Breast epithelium (tissue), 4 donors: Measurements from ENCODE around the gene ELK4. TPM values are rescaled to one million over a fixed set of nuclear protein-coding genes. Genes with fewer than 3 reads are reported as not detected.

Experiments used
- DNase-seq, 2 donors: peaks; one replicate each; pipeline ENCODE4 v3.0.0-alpha.2; 2019; ENCODE audit warnings: low spot score in 2 of 2
- H3K27ac ChIP-seq, 2 donors: fragments of 200-600 bp; sonication (generic) in 1 of 2; one replicate each; pipeline ENCODE4 v1.5.1; 2016 to 2019; ENCODE audit warnings: mild to moderate bottlenecking in 1 of 2
- H3K27me3 ChIP-seq, 2 donors: fragments of 200-600 bp; sonication (generic) in 1 of 2; one replicate each; pipeline versions ENCODE4 v1.5.1 to v1.6.0; 2017 to 2019; ENCODE audit warnings: control low read depth in 1 of 2, mild to moderate bottlenecking in 1 of 2
- H3K36me3 ChIP-seq: fragments of 200-600 bp; one replicate; pipeline ENCODE4 v1.5.1; 2019
- H3K4me1 ChIP-seq, 2 donors: fragments of 200-600 bp; sonication (generic); one replicate each; pipeline ENCODE4 v1.5.1; 2016 to 2019; ENCODE audit warnings: control low read depth in 1 of 2
- H3K4me3 ChIP-seq, 3 donors: fragments of 200-600 bp; sonication (generic); 1 replicate in 2 of 3; 2 replicates in 1 of 3; pipeline ENCODE4 v1.5.1; 2016 to 2019; ENCODE audit warnings: mild to moderate bottlenecking in 3 of 3, moderate library complexity in 2 of 3
- H3K9me3 ChIP-seq, 2 donors: fragments of 200-600 bp; sonication (generic) in 1 of 2; one replicate each; pipeline ENCODE4 v1.5.1; 2016 to 2019; ENCODE audit warnings: control low read depth in 1 of 2
- POLR2A ChIP-seq: fragments of 450-650 bp; IDR thresholded peaks from one replicate; pipeline ENCODE4 v1.6.1; 2016; ENCODE audit warnings: antibody characterized with exemption, mild to moderate bottlenecking, moderate library complexity
- POLR2AphosphoS5 ChIP-seq, 3 donors: sonication (generic); formaldehyde crosslinking; IDR thresholded peaks; one replicate each; pipeline ENCODE4 v1.6.1; 2017; ENCODE audit warnings: antibody characterized with exemption in 3 of 3
- intact Hi-C: fragments of 100-400 bp; cut with DNase I; formaldehyde crosslinking; loops from one replicate; pipeline ENCODE4 v1.15.1; 2023; ENCODE audit warnings: low total_unique reads
- total RNA-seq, 3 donors: library from RNA; depleted of rRNA; stranded (reverse); fragments of >200 nt; gene quantifications; one replicate each; pipeline ENCODE4 v1.1.0, GENCODE V29; 2016
- TF ChIP-seq, protein P1 (sequence below), 3 donors: fragments of 450-650 bp; IDR thresholded peaks; one replicate each; pipeline ENCODE4 v1.5.1; 2016 to 2017; ENCODE audit warnings: antibody characterized with exemption in 3 of 3, mild to moderate bottlenecking in 3 of 3, moderate library complexity in 3 of 3

ELK4 gene
- total RNA-seq, 3 donors from 2014 or later = 22.6 to 32.5 (median 26.5) TPM

DNA sequence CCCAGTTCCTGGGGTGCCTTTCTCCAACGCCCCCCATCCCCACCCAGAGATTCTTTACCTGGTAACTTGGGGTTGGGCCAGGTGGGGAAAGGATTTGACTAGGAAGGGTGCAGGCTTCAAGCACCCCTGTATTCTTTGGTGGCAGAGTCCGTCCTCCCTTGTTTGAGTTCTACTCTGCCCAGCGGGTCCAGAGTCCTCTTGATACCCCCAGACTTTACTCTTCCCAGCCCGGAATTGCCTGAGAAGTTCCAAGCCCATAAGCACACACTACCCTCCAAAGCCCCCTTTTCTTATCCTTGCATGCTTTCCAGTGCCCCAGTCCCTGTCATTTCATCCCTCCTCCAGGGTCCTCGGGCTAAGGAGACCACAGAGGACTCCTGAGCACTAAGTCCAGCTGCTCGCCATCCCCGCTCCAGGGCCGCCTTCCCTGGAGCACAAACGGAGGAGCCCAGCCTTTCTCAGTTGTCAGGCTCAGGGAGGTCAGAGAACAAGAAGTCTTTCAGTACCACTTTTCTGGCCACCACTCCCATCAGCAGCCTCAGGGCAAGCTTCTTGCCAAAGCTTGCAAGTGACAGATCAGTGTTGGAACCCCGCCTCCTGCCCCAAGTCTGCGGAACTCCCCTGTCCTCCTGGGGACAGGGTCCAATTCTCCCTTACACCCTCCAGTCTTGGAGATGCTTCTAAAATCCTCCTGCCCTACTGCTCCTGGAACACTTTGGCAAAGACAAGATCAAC is 36.3 kb upstream of the ELK4 start:
- TF ChIP-seq, protein P1, sequence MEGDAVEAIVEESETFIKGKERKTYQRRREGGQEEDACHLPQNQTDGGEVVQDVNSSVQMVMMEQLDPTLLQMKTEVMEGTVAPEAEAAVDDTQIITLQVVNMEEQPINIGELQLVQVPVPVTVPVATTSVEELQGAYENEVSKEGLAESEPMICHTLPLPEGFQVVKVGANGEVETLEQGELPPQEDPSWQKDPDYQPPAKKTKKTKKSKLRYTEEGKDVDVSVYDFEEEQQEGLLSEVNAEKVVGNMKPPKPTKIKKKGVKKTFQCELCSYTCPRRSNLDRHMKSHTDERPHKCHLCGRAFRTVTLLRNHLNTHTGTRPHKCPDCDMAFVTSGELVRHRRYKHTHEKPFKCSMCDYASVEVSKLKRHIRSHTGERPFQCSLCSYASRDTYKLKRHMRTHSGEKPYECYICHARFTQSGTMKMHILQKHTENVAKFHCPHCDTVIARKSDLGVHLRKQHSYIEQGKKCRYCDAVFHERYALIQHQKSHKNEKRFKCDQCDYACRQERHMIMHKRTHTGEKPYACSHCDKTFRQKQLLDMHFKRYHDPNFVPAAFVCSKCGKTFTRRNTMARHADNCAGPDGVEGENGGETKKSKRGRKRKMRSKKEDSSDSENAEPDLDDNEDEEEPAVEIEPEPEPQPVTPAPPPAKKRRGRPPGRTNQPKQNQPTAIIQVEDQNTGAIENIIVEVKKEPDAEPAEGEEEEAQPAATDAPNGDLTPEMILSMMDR (IDR thresholded peaks at IDR 0.05) = no peak
- TF ChIP-seq POLR2A (no peak), POLR2AphosphoS5 (IDR thresholded peaks at IDR 0.05) (no peak)
- no peaks in the 10 kb centered on the region for H3K9me3 ChIP-seq
- no peaks in the 10 kb centered on the region for H3K27me3 ChIP-seq
- intact Hi-C loops = no loop called here
- no peak overlapping the region for H3K4me3 ChIP-seq
- no peak overlapping the region for H3K27ac ChIP-seq
- no peaks in the 10 kb centered on the region for H3K36me3 ChIP-seq
- peaks cover 3 to 14% of the 10 kb centered on the region in 2 donors for H3K4me1 ChIP-seq
- DNase-seq = peak in 1 of 2 donors; percentile 63

GRCh38 chr1:205666372-205667166 is 34.8 kb upstream of the ELK4 start:
- Histone ChIP-seq H3K27me3 (no peaks in the 10 kb centered on the region), H3K9me3 (no peaks in the 10 kb centered on the region), H3K27ac (no peak overlapping the region), H3K36me3 (no peaks in the 10 kb centered on the region), H3K4me1 (peaks cover 3 to 14% of the 10 kb centered on the region in 2 donors), H3K4me3 (no peak overlapping the region)
- intact Hi-C loops = no loop called here
- TF ChIP-seq POLR2A = no peak
- TF ChIP-seq, protein P1 (IDR thresholded peaks at IDR 0.05) = no peak
- no peak for TF ChIP-seq POLR2AphosphoS5 (IDR thresholded peaks at IDR 0.05)
- DNase-seq = no peak

- intact Hi-C loops = no loop called here
- Histone ChIP-seq H3K4me3 (no peak overlapping the region), H3K4me1 (peaks cover 3 to 14% of the 10 kb centered on the region in 2 donors), H3K27me3 (no peaks in the 10 kb centered on the region), H3K36me3 (no peaks in the 10 kb centered on the region), H3K27ac (peak overlapping the region; percentile 15 to 78), H3K9me3 (no peaks in the 10 kb centered on the region)
- no peak for DNase-seq
- no peak for TF ChIP-seq POLR2AphosphoS5 (IDR thresholded peaks at IDR 0.05)
- TF ChIP-seq, protein P1 (IDR thresholded peaks at IDR 0.05) = no peak
- no peak for TF ChIP-seq POLR2A
Observed at GRCh38 chr1:205665201-205666045, 33.6 kb upstream of the ELK4 start.

DNA sequence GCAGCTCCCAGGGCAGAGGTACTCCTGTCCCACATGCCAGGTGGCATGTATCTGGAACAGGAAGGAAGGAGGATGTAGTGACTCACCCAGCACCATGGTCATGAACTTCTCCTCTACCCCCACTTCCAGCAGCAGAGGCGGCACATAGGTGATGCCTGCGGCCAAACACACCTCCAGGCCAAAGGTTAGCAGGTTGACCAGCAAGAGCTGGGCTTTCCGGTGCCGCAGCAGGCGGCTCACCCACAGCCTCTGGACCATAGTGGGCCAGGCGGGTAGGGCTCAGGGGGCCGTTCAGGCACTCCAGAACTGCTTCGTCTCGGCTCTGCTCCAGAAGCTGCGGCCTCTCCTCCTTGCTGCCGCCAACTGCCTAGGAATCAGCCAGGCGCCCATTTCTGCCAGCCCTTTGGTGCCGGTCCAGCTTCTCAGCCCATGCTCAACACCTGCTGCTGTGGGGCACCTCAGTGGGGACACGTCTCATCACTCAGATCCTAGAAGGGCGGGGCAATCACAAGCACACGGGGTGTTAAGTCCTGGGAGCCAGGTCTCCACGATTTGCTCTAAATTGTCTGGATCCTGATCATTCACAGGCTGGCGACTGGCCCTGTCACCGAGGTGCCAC is 32.7 kb upstream of the ELK4 start:
- no peaks in the 10 kb centered on the region for H3K27me3 ChIP-seq
- peaks cover 3 to 14% of the 10 kb centered on the region in 2 donors for H3K4me1 ChIP-seq
- TF ChIP-seq POLR2A = no peak
- no peak for TF ChIP-seq POLR2AphosphoS5 (IDR thresholded peaks at IDR 0.05)
- TF ChIP-seq, protein P1 (IDR thresholded peaks at IDR 0.05) = no peak
- H3K4me3 ChIP-seq = peak overlapping the region in 2 of 3 donors; percentile 1 to 51
- H3K27ac ChIP-seq = peak overlapping the region; percentile 15 to 78
- DNase-seq = no peak
- H3K9me3 ChIP-seq = no peaks in the 10 kb centered on the region
- no peaks in the 10 kb centered on the region for H3K36me3 ChIP-seq
- intact Hi-C loops = no loop called here
